MM.1S (cell line): ENCODE measurements around the gene GLB1L3.

ENCODE experiments used
- CTCF ChIP-seq: fragments of 300-600 bp; sonication (generic); IDR thresholded peaks from 2 replicates; pipeline ENCODE4 v1.5.1; 2016; ENCODE audit warnings: antibody characterized with exemption, low read length, mixed read lengths
- EZH2 ChIP-seq: fragments of 300-600 bp; sonication (generic); optimal IDR thresholded peaks from 2 replicates; pipeline ENCODE3; 2017; ENCODE audit warnings: low read depth, mild to moderate bottlenecking, antibody characterized with exemption, low read length, mixed read lengths

- TF ChIP-seq EZH2, result no peak
- TF ChIP-seq CTCF, result no peak
These were observed 56.6 kb downstream of the GLB1L3 start for GRCh38 chr11:134332782-134333181.
